ENCODE results near the gene ANKRD17. TPM values are rescaled to one million over a fixed set of nuclear protein-coding genes. Genes with fewer than 3 reads are reported as not detected.
"Not testable (repeated sequence)": the region's sequence is repeated elsewhere in the genome, so short reads cannot be mapped to it uniquely, and the experiment has no call there.

ANKRD17 gene
- total RNA-seq, 1 donor from 2014 or later, result 67.3 TPM

- Histone ChIP-seq H3K79me2 (ENCODE audit: low read depth) (no peaks in the 10 kb centered on the region), H3K27ac (no peak overlapping the region), H3K27me3 (no peaks in the 10 kb centered on the region), H3K9ac (no peak overlapping the region), H3K36me3 (no peaks in the 10 kb centered on the region), H3F3A (ENCODE audit: low read depth) (no peaks in the 10 kb centered on the region), H3K4me2 (no peak overlapping the region), H3K4me1 (no peaks in the 10 kb centered on the region), H4K20me1 (ENCODE audit: low read depth) (no peaks in the 10 kb centered on the region), H2AFZ (replicated peaks) (no peak overlapping the region), H3K9me3 (ENCODE audit: low read depth) (no peaks in the 10 kb centered on the region), H3K4me3 (no peak overlapping the region)
- Mint-ChIP-seq H3K9me3 (peaks cover 18% of the 10 kb centered on the region), H3K27me3 (ENCODE audit: insufficient read depth, low read depth) (no peaks in the 10 kb centered on the region), H3K36me3 (peaks cover 4% of the 10 kb centered on the region), H3K4me3 (no peak overlapping the region), H3K27ac (no peak overlapping the region), H3K4me1 (no peaks in the 10 kb centered on the region)
- TF ChIP-seq EZH2phosphoT487 (IDR thresholded peaks at IDR 0.05) (no peak), EZH2 (IDR thresholded peaks at IDR 0.05) (no peak), CTCF (IDR thresholded peaks at IDR 0.05) (no peak)
- DNase-seq (ENCODE audit: low spot score), result no peak
Measured at GRCh38 chr4:73299548-73300280, 41.1 kb upstream of the ANKRD17 start.

GRCh38 chr4:73292661-73293060 is 34.1 kb upstream of the ANKRD17 start:
- H3K4me2 ChIP-seq; H3K9ac ChIP-seq; H2AFZ ChIP-seq (replicated peaks); H3K79me2 ChIP-seq (ENCODE audit: low read depth); H3K27me3 Mint-ChIP-seq (ENCODE audit: insufficient read depth, low read depth); H3K27ac Mint-ChIP-seq; H3K4me3 Mint-ChIP-seq; H3K36me3 ChIP-seq; H3K4me1 Mint-ChIP-seq; H3F3A ChIP-seq (ENCODE audit: low read depth); H4K20me1 ChIP-seq (ENCODE audit: low read depth); H3K4me1 ChIP-seq; H3K27ac ChIP-seq; H3K27me3 ChIP-seq; H3K4me3 ChIP-seq; H3K36me3 Mint-ChIP-seq; DNase-seq (ENCODE audit: low spot score); H3K9me3 ChIP-seq (ENCODE audit: low read depth): not testable (repeated sequence)
- peaks cover 36% of the 10 kb centered on the region for H3K9me3 Mint-ChIP-seq

- Histone ChIP-seq H3K9ac (no peak overlapping the region), H3K36me3 (no peaks in the 10 kb centered on the region), H3K9me3 (ENCODE audit: low read depth) (no peaks in the 10 kb centered on the region), H3F3A (ENCODE audit: low read depth) (no peaks in the 10 kb centered on the region), H3K4me2 (no peak overlapping the region), H4K20me1 (ENCODE audit: low read depth) (no peaks in the 10 kb centered on the region), H2AFZ (replicated peaks) (no peak overlapping the region), H3K4me1 (no peaks in the 10 kb centered on the region), H3K27me3 (no peaks in the 10 kb centered on the region), H3K4me3 (no peak overlapping the region), H3K79me2 (ENCODE audit: low read depth) (no peaks in the 10 kb centered on the region), H3K27ac (no peak overlapping the region)
- Mint-ChIP-seq H3K27ac (no peak overlapping the region), H3K27me3 (ENCODE audit: insufficient read depth, low read depth) (no peaks in the 10 kb centered on the region), H3K36me3 (peaks cover 37% of the 10 kb centered on the region), H3K4me3 (no peak overlapping the region), H3K4me1 (no peaks in the 10 kb centered on the region), H3K9me3 (peaks cover 28% of the 10 kb centered on the region)
- no peak for TF ChIP-seq EZH2phosphoT487 (IDR thresholded peaks at IDR 0.05)
- TF ChIP-seq CTCF (IDR thresholded peaks at IDR 0.05), result no peak
- TF ChIP-seq EZH2 (IDR thresholded peaks at IDR 0.05), result no peak
- DNase-seq (ENCODE audit: low spot score), result no peak
Measured at GRCh38 chr4:73281982-73282381, 23.4 kb upstream of the ANKRD17 start.

GRCh38 chr4:73281396-73281795 is 22.8 kb upstream of the ANKRD17 start:
- no peaks in the 10 kb centered on the region for H3K79me2 ChIP-seq (ENCODE audit: low read depth)
- no peaks in the 10 kb centered on the region for H3F3A ChIP-seq (ENCODE audit: low read depth)
- Mint-ChIP-seq H3K9me3 (peaks cover 33% of the 10 kb centered on the region), H3K4me3 (no peak overlapping the region), H3K27ac (no peak overlapping the region), H3K36me3 (peaks cover 38% of the 10 kb centered on the region), H3K27me3 (ENCODE audit: insufficient read depth, low read depth) (no peaks in the 10 kb centered on the region), H3K4me1 (no peaks in the 10 kb centered on the region)
- H3K36me3 ChIP-seq, result no peaks in the 10 kb centered on the region
- no peak overlapping the region for H2AFZ ChIP-seq (replicated peaks)
- H4K20me1 ChIP-seq (ENCODE audit: low read depth), result no peaks in the 10 kb centered on the region
- no peak overlapping the region for H3K27ac ChIP-seq
- no peak for TF ChIP-seq CTCF (IDR thresholded peaks at IDR 0.05)
- TF ChIP-seq EZH2phosphoT487 (IDR thresholded peaks at IDR 0.05), result no peak
- TF ChIP-seq EZH2 (IDR thresholded peaks at IDR 0.05), result no peak
- no peak overlapping the region for H3K4me3 ChIP-seq
- H3K9ac ChIP-seq, result no peak overlapping the region
- no peaks in the 10 kb centered on the region for H3K4me1 ChIP-seq
- no peaks in the 10 kb centered on the region for H3K9me3 ChIP-seq (ENCODE audit: low read depth)
- H3K27me3 ChIP-seq, result no peaks in the 10 kb centered on the region
- no peak overlapping the region for H3K4me2 ChIP-seq
- no peak for DNase-seq (ENCODE audit: low spot score)

Measured in neural progenitor cell (in vitro differentiated cells).